Measurements from ENCODE around the gene MCM6.

GRCh38 chr2:135893374-135893794 lies 17.1 kb upstream of the MCM6 start:
- no peak for TF ChIP-seq CTCF (conservative IDR thresholded peaks at IDR 0.05; ENCODE audit: low read depth, low read length)
- TF ChIP-seq EZH2 (IDR thresholded peaks at IDR 0.05; ENCODE audit: borderline replicate concordance, low read depth, low read length, poor library complexity, severe bottlenecking), result no peak

Data from A673 (cell line).